Liver (tissue), 3 donors: Measurements from ENCODE around the gene EP400.

Source experiments
- RAD21 ChIP-seq, 2 donors: IDR thresholded peaks; 2 replicates each; pipeline ENCODE4 v1.6.1; 2016; ENCODE audit warnings: antibody characterized with exemption in 2 of 2, mild to moderate bottlenecking in 2 of 2
- RXRA ChIP-seq, 2 donors: IDR thresholded peaks; 2 replicates each; pipeline ENCODE4 v1.6.1; 2017 to 2018; ENCODE audit warnings: antibody characterized with exemption in 2 of 2, mild to moderate bottlenecking in 1 of 2
- YY1 ChIP-seq: IDR thresholded peaks from 2 replicates; pipeline ENCODE4 v1.6.1; 2016; ENCODE audit warnings: antibody characterized with exemption, mild to moderate bottlenecking
- TF ChIP-seq, protein P1 (sequence below): fragments of 150-350 bp; IDR thresholded peaks from 2 replicates; pipeline ENCODE4 v1.5.1; 2017; ENCODE audit warnings: improper control_type of control experiment, low read depth, low read length; ENCODE audit not compliant: missing input control
- TF ChIP-seq, protein P2 (sequence below): IDR thresholded peaks from 2 replicates; pipeline ENCODE4 v1.6.1; 2016; ENCODE audit warnings: antibody characterized with exemption, mild to moderate bottlenecking
- donor health status: healthy.
- donor health status: healthy.

DNA sequence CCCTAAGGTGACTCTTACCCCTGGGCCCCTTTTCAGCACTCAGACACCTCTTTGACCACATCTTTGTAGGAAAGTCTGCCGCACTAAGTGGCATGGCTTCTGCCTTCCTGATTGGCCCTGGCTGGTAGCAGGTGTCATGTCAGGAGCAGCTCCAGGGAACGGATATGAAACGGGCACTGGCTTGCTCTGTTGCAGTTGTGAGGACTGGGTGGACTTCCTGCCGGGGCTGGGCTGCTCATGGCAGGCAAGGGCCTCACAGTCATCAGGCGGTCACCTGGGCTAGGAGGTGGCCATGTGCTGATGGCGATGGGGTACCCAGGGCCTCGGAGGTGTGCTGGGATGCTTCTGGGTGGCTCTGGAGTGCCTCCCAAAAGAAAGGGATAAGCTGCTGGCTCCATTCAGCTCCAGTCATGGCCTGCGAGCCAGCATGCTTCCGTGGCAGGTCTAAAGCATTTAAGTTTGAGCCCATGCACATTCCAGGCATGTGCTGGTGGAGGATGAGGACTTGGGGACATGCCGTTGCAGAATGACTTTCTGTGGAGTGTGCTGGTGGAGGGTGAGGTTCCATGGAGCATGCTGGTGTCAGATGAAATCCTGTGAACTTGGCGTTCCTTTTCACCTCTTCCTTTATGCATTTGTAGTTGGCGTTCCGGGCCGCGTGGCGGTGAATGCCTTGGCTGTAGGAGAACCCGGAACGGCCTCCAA, 77.2 kb downstream of the EP400 start:
- TF ChIP-seq RXRA (IDR thresholded peaks at IDR 0.05), result no peak
- TF ChIP-seq, protein P1, sequence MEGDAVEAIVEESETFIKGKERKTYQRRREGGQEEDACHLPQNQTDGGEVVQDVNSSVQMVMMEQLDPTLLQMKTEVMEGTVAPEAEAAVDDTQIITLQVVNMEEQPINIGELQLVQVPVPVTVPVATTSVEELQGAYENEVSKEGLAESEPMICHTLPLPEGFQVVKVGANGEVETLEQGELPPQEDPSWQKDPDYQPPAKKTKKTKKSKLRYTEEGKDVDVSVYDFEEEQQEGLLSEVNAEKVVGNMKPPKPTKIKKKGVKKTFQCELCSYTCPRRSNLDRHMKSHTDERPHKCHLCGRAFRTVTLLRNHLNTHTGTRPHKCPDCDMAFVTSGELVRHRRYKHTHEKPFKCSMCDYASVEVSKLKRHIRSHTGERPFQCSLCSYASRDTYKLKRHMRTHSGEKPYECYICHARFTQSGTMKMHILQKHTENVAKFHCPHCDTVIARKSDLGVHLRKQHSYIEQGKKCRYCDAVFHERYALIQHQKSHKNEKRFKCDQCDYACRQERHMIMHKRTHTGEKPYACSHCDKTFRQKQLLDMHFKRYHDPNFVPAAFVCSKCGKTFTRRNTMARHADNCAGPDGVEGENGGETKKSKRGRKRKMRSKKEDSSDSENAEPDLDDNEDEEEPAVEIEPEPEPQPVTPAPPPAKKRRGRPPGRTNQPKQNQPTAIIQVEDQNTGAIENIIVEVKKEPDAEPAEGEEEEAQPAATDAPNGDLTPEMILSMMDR, result no peak
- TF ChIP-seq, protein P2, sequence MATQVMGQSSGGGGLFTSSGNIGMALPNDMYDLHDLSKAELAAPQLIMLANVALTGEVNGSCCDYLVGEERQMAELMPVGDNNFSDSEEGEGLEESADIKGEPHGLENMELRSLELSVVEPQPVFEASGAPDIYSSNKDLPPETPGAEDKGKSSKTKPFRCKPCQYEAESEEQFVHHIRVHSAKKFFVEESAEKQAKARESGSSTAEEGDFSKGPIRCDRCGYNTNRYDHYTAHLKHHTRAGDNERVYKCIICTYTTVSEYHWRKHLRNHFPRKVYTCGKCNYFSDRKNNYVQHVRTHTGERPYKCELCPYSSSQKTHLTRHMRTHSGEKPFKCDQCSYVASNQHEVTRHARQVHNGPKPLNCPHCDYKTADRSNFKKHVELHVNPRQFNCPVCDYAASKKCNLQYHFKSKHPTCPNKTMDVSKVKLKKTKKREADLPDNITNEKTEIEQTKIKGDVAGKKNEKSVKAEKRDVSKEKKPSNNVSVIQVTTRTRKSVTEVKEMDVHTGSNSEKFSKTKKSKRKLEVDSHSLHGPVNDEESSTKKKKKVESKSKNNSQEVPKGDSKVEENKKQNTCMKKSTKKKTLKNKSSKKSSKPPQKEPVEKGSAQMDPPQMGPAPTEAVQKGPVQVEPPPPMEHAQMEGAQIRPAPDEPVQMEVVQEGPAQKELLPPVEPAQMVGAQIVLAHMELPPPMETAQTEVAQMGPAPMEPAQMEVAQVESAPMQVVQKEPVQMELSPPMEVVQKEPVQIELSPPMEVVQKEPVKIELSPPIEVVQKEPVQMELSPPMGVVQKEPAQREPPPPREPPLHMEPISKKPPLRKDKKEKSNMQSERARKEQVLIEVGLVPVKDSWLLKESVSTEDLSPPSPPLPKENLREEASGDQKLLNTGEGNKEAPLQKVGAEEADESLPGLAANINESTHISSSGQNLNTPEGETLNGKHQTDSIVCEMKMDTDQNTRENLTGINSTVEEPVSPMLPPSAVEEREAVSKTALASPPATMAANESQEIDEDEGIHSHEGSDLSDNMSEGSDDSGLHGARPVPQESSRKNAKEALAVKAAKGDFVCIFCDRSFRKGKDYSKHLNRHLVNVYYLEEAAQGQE, result no peak
- TF ChIP-seq YY1, result no peak
- TF ChIP-seq RAD21 (IDR thresholded peaks at IDR 0.05), result no peak
